ENCODE measurements around the gene SLAIN1.

- TF ChIP-seq CTCF (IDR thresholded peaks at IDR 0.05) = no peak
- TF ChIP-seq POLR2A (IDR thresholded peaks at IDR 0.05) = no peak
Measured at GRCh38 chr13:77730572-77730971, 33.1 kb downstream of the SLAIN1 start.
